Neural crest cell (in vitro differentiated cells): Measurements from ENCODE around the gene PHEX. TPM values are rescaled to one million over a fixed set of nuclear protein-coding genes. Genes with fewer than 3 reads are reported as not detected.

Source experiments
- DNase-seq: peaks from one replicate; pipeline ENCODE4 v3.0.0; 2021; ENCODE audit warnings: low read depth, mixed read lengths, low spot score
- H3K27ac Mint-ChIP-seq: one replicate; pipeline ENCODE4 v1.8.0; 2021; ENCODE audit warnings: mild to moderate bottlenecking, mixed read lengths; ENCODE audit not compliant: unreplicated experiment
- H3K27me3 Mint-ChIP-seq: 2 replicates; pipeline ENCODE4 v1.8.0; 2021; ENCODE audit warnings: low read depth, mild to moderate bottlenecking, mixed read lengths
- H3K36me3 Mint-ChIP-seq: 2 replicates; pipeline ENCODE4 v1.8.0; 2021; ENCODE audit warnings: low read depth, mild to moderate bottlenecking, mixed read lengths
- H3K4me1 Mint-ChIP-seq: 2 replicates; pipeline ENCODE4 v1.8.0; 2021; ENCODE audit warnings: mixed read lengths
- H3K4me3 Mint-ChIP-seq: one replicate; pipeline ENCODE4 v1.8.0; 2021; ENCODE audit warnings: mild to moderate bottlenecking, mixed read lengths
- H3K9me3 Mint-ChIP-seq: 2 replicates; pipeline ENCODE4 v1.8.0; 2021; ENCODE audit warnings: mixed read lengths
- CTCF ChIP-seq: fragments of 200-600 bp; sonication (generic); conservative IDR thresholded peaks from 2 replicates; pipeline ENCODE4 v1.5.0; 2021; ENCODE audit warnings: antibody characterized with exemption, mild to moderate bottlenecking
- total RNA-seq: library from RNA; stranded (reverse); gene quantifications from 2 replicates; pipeline ENCODE4 v1.2.1, GENCODE V29; 2021

The PHEX gene
- total RNA-seq, 1 donor from 2014 or later = 0.47 TPM

- Mint-ChIP-seq H3K27me3 (no peaks in the 10 kb centered on the region), H3K9me3 (no peaks in the 10 kb centered on the region), H3K4me1 (peaks cover 10% of the 10 kb centered on the region), H3K4me3 (no peak overlapping the region), H3K27ac (no peak overlapping the region), H3K36me3 (no peaks in the 10 kb centered on the region)
- DNase-seq = no peak
- TF ChIP-seq CTCF = no peak
Observed at GRCh38 chrX:22300130-22300529, 268.0 kb downstream of the PHEX start.

Other genes starting within 250 kb of the PHEX start
- gene MBTPS2, start 192.7 kb upstream of the PHEX start, total RNA-seq = 14.6 and 15.0 TPM in 2 replicates
- 1.5 TPM in 2 replicates for gene YY2, start 176.3 kb upstream of the PHEX start, total RNA-seq
- gene SMS, start 91.6 kb upstream of the PHEX start, total RNA-seq = 346 and 354 TPM in 2 replicates
- not detected in 2 replicates for gene CBLL2, start 240.6 kb downstream of the PHEX start, total RNA-seq